ENCODE data around the gene RAB3D. TPM values are rescaled to one million over a fixed set of nuclear protein-coding genes. Genes with fewer than 3 reads are reported as not detected.

The RAB3D gene
- total and polyA plus RNA-seq, 7 experiments from 2014 or later = 1.4 to 38.2 (median 8.0) TPM

DNA sequence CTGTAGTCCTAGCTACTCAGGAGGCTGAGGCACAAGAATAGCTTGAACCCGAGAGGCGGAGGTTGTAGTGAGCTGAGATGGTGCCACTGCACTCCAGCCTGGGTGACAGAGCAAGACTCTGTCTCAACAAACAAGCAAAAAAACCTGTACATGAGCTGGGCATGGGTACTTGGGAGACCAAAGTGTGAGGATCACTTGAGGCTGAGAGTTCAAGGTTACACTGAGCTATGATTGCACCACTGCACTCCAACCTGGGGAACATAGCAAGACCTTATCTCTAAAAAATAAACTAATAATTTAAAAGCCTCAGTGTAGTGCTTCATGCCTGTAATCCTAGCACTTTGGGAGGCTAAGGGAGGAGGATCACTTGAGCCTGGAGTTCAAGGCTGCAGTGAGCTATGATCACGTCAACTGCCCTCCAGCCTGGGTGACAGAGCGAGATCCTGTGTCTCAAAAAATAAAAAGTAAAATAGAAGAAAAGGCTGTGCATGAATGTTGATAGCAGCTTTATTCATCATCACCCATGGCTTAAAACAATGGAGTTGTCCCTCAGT lies 64.8 kb downstream of the RAB3D start:
- peaks cover 0 to 3% (median 0%) of the 10 kb centered on the region in 5 donors for H3K36me3 Mint-ChIP-seq
- H3K4me1 Mint-ChIP-seq = peaks cover 4 to 10% (median 5%) of the 10 kb centered on the region in 7 donors
- no peak overlapping the region for H3K27ac Mint-ChIP-seq
- H3K36me3 ChIP-seq (ENCODE audit: control insufficient read depth in 2 of 3, insufficient read depth in 3 of 3, low read length in 3 of 3) = no peaks in the 10 kb centered on the region
- ATAC-seq = no peak
- no peak overlapping the region for H3K4me3 Mint-ChIP-seq
- intact Hi-C loops (cut with micrococcal nuclease) = no loop called here
- no peaks in the 10 kb centered on the region for H3K27me3 ChIP-seq (ENCODE audit: control insufficient read depth in 2 of 2, insufficient read depth in 2 of 2, low read length in 2 of 2)
- peaks cover 0 to 20% (median 0%) of the 10 kb centered on the region in 3 experiments for H3K9me3 ChIP-seq (ENCODE audit: control insufficient read depth in 2 of 3, low read length in 3 of 3)
- no peak for DNase-seq
- peaks cover 0 to 22% (median 9%) of the 10 kb centered on the region in 11 donors for H3K9me3 Mint-ChIP-seq
- H3K4me3 ChIP-seq (ENCODE audit: low read length) = no peak overlapping the region
- peaks cover 6% of the 10 kb centered on the region in 2 donors for H3K4me1 ChIP-seq (ENCODE audit: control insufficient read depth in 2 of 2, insufficient read depth in 2 of 2, low read length in 2 of 2)
- H3K27ac ChIP-seq (ENCODE audit: low read depth, low read length) = no peak overlapping the region
- ChIA-PET POLR2A (no interaction called here), CTCF (interaction anchor here (0.6 kb wide), 1 partner anchor 18 kb away, joined by 4 read pairs; no protein-coding TSS in a partner anchor)
- peaks cover 20 to 68% (median 27%) of the 10 kb centered on the region in 5 donors for H3K27me3 Mint-ChIP-seq

DNA sequence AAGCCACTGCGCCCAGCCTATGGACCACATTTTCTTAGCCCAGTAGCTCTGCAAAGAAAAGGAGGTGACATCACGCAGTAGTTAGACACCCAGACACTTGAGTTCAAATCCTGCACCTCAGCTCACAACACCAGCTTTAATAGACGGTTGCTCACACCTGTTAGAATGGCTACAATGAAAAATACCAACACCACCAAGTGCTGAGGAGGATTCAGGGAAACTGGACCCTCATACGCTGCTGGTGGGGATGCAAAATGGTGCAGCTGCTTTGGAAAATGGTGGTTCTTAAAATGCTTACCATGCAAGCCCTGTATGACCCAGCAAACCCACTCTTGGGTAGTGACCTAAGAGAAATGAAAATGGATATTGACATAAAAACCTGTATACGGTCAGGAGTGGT lies 65.5 kb downstream of the RAB3D start:
- Histone ChIP-seq H3K9me3 (ENCODE audit: control insufficient read depth in 2 of 3, low read length in 3 of 3) (peaks cover 0 to 14% (median 0%) of the 10 kb centered on the region in 3 experiments), H3K4me1 (ENCODE audit: control insufficient read depth in 2 of 2, insufficient read depth in 2 of 2, low read length in 2 of 2) (peaks cover 0 to under 1% of the 10 kb centered on the region in 2 donors), H3K4me3 (ENCODE audit: low read length) (no peak overlapping the region), H3K27me3 (ENCODE audit: control insufficient read depth in 2 of 2, insufficient read depth in 2 of 2, low read length in 2 of 2) (no peaks in the 10 kb centered on the region), H3K27ac (ENCODE audit: low read depth, low read length) (no peak overlapping the region), H3K36me3 (ENCODE audit: control insufficient read depth in 2 of 3, insufficient read depth in 3 of 3, low read length in 3 of 3) (no peaks in the 10 kb centered on the region)
- intact Hi-C loops (cut with micrococcal nuclease) = no loop called here
- ATAC-seq = no peak
- H3K4me3 Mint-ChIP-seq = no peak overlapping the region
- H3K36me3 Mint-ChIP-seq = peaks cover 0 to 3% (median 0%) of the 10 kb centered on the region in 5 donors
- H3K9me3 Mint-ChIP-seq = peaks cover 0 to 17% (median 7%) of the 10 kb centered on the region in 11 donors
- peaks cover 26 to 70% (median 32%) of the 10 kb centered on the region in 5 donors for H3K27me3 Mint-ChIP-seq
- H3K27ac Mint-ChIP-seq = no peak overlapping the region
- ChIA-PET CTCF (interaction anchor here (0.6 kb wide), 1 partner anchor 19 kb away, joined by 4 read pairs; no protein-coding TSS in a partner anchor), POLR2A (no interaction called here)
- no peak for DNase-seq
- peaks cover 0 to 5% (median 0%) of the 10 kb centered on the region in 7 donors for H3K4me1 Mint-ChIP-seq

DNA sequence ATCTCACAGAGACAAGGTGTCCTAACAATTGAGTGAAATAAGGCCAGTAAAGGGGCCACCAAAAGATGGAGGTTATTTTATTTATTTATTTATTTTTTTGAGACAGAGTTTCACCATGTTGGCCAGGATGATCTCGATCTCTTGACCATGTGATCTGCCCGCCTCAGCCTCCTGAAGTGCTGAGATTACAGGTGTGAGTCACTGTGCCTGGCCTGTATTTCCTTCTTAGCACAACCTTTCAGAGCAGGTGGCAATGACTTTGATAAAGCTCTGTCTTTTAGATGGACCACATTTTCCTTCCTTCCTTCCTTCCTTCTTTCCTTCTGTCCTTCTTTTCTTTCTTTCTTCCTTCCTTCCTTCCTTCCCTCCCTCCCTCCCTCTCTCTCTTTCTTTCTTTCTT lies 66.2 kb downstream of the RAB3D start:
- Mint-ChIP-seq H3K9me3 (peaks cover 0 to 12% (median 5%) of the 10 kb centered on the region in 11 donors), H3K4me3 (no peak overlapping the region), H3K36me3 (peaks cover 0 to 3% (median 0%) of the 10 kb centered on the region in 5 donors), H3K4me1 (peaks cover 0 to 5% (median 0%) of the 10 kb centered on the region in 7 donors), H3K27ac (peak overlapping the region in 1 of 9 donors; percentile 65), H3K27me3 (peaks cover 32 to 73% (median 37%) of the 10 kb centered on the region in 5 donors)
- CTCF ChIA-PET = no interaction called here
- Histone ChIP-seq H3K4me3 (ENCODE audit: low read length) (no peak overlapping the region), H3K27me3 (ENCODE audit: control insufficient read depth in 2 of 2, insufficient read depth in 2 of 2, low read length in 2 of 2) (no peaks in the 10 kb centered on the region), H3K27ac (ENCODE audit: low read depth, low read length) (no peak overlapping the region), H3K36me3 (ENCODE audit: control insufficient read depth in 2 of 3, insufficient read depth in 3 of 3, low read length in 3 of 3) (no peaks in the 10 kb centered on the region), H3K4me1 (ENCODE audit: control insufficient read depth in 2 of 2, insufficient read depth in 2 of 2, low read length in 2 of 2) (no peaks in the 10 kb centered on the region), H3K9me3 (ENCODE audit: control insufficient read depth in 2 of 3, low read length in 3 of 3) (peaks cover 0 to 7% (median 0%) of the 10 kb centered on the region in 3 experiments)
- DNase-seq = no peak
- POLR2A ChIA-PET = no interaction called here
- no peak for ATAC-seq
- intact Hi-C loops (cut with micrococcal nuclease) = no loop called here

Other genes with a start within 250 kb of the RAB3D start
- gene SPC24, start 183.9 kb downstream of the RAB3D start, total RNA-seq = 10 to 100 TPM in 1 of 5 experiments, 1 to 10 TPM in 2, under 1 TPM in 2; 0.56 to 45.4 (median 1.9) TPM
- under 1 TPM in 1 of 2 donors, not detected in 1; 0.33 TPM for gene SPC24, start 183.9 kb downstream of the RAB3D start, polyA plus RNA-seq
- gene KANK2, start 142.1 kb downstream of the RAB3D start, total RNA-seq = 1 to 10 TPM in 1 of 5 experiments, under 1 TPM in 4; 0.32 to 2.9 (median 0.53) TPM
- not detected for gene KANK2, start 142.1 kb downstream of the RAB3D start, polyA plus RNA-seq
- gene ANGPTL8, start 100.0 kb downstream of the RAB3D start, total RNA-seq = not detected
- not detected for gene ANGPTL8, start 100.0 kb downstream of the RAB3D start, polyA plus RNA-seq
- 1 to 10 TPM in 2 of 5 experiments, under 1 TPM in 1, not detected in 2; 0.73 to 5.2 (median 1.5) TPM for gene DOCK6, start 77.1 kb downstream of the RAB3D start, total RNA-seq
- not detected for gene DOCK6, start 77.1 kb downstream of the RAB3D start, polyA plus RNA-seq
- not detected for gene TSPAN16, start 43.5 kb downstream of the RAB3D start, total RNA-seq
- not detected for gene TSPAN16, start 43.5 kb downstream of the RAB3D start, polyA plus RNA-seq
- 10 to 100 TPM; 19.5 to 36.7 (median 29.5) TPM for gene TMEM205, start 6.6 kb upstream of the RAB3D start, total RNA-seq
- 10 to 100 TPM; 66.7 to 81.0 TPM for gene TMEM205, start 6.6 kb upstream of the RAB3D start, polyA plus RNA-seq
- 10 to 100 TPM; 17.6 to 87.4 (median 84.3) TPM for gene CCDC159, start 6.9 kb upstream of the RAB3D start, total RNA-seq
- gene CCDC159, start 6.9 kb upstream of the RAB3D start, polyA plus RNA-seq = 10 to 100 TPM in 1 of 2 donors, 1 to 10 TPM in 1; 10.0 to 19.6 TPM
- 10 to 100 TPM in 4 of 5 experiments, 1 to 10 TPM in 1; 2.6 to 31.0 (median 13.7) TPM for gene PLPPR2, start 15.8 kb upstream of the RAB3D start, total RNA-seq
- gene PLPPR2, start 15.8 kb upstream of the RAB3D start, polyA plus RNA-seq = 1 to 10 TPM in 1 of 2 donors, under 1 TPM in 1; 0.92 to 1.0 TPM
- gene SWSAP1, start 35.0 kb upstream of the RAB3D start, total RNA-seq = 1 to 10 TPM; 3.4 to 4.2 (median 4.0) TPM
- gene SWSAP1, start 35.0 kb upstream of the RAB3D start, polyA plus RNA-seq = 1 to 10 TPM; 5.9 to 7.3 TPM
- gene EPOR, start 44.7 kb upstream of the RAB3D start, total RNA-seq = 1 to 10 TPM; 5.1 to 9.5 (median 8.4) TPM
- 10 to 100 TPM in 1 of 2 donors, 1 to 10 TPM in 1; 5.9 to 14.8 TPM for gene EPOR, start 44.7 kb upstream of the RAB3D start, polyA plus RNA-seq
- gene RGL3, start 79.7 kb upstream of the RAB3D start, total RNA-seq = not detected
- gene RGL3, start 79.7 kb upstream of the RAB3D start, polyA plus RNA-seq = not detected
- gene ODAD3, start 95.5 kb upstream of the RAB3D start, total RNA-seq = not detected
- gene ODAD3, start 95.5 kb upstream of the RAB3D start, polyA plus RNA-seq = not detected
- 100 to 1,000 TPM; 254 to 332 (median 288) TPM for gene PRKCSH, start 96.0 kb upstream of the RAB3D start, total RNA-seq
- 10 to 100 TPM; 30.6 to 53.9 TPM for gene PRKCSH, start 96.0 kb upstream of the RAB3D start, polyA plus RNA-seq
- gene ELAVL3, start 141.4 kb upstream of the RAB3D start, total RNA-seq = under 1 TPM in 1 of 5 experiments, not detected in 4; 0.19 TPM
- not detected for gene ELAVL3, start 141.4 kb upstream of the RAB3D start, polyA plus RNA-seq
- 10 to 100 TPM; 10.0 to 23.9 (median 22.0) TPM for gene ZNF653, start 166.2 kb upstream of the RAB3D start, total RNA-seq
- gene ZNF653, start 166.2 kb upstream of the RAB3D start, polyA plus RNA-seq = 1 to 10 TPM; 1.7 to 4.6 TPM
- gene ECSIT, start 189.5 kb upstream of the RAB3D start, total RNA-seq = 10 to 100 TPM; 25.8 to 50.3 (median 32.5) TPM
- gene ECSIT, start 189.5 kb upstream of the RAB3D start, polyA plus RNA-seq = 10 to 100 TPM; 36.0 to 46.2 TPM
- gene CNN1, start 199.2 kb upstream of the RAB3D start, total RNA-seq = not detected
- not detected for gene CNN1, start 199.2 kb upstream of the RAB3D start, polyA plus RNA-seq
- 10 to 100 TPM; 34.0 to 59.8 (median 41.9) TPM for gene ELOF1, start 219.6 kb upstream of the RAB3D start, total RNA-seq
- gene ELOF1, start 219.6 kb upstream of the RAB3D start, polyA plus RNA-seq = 10 to 100 TPM; 80.0 to 95.5 TPM
- 10 to 100 TPM; 17.4 to 29.6 (median 23.9) TPM for gene ACP5, start 238.0 kb upstream of the RAB3D start, total RNA-seq
- gene ACP5, start 238.0 kb upstream of the RAB3D start, polyA plus RNA-seq = 10 to 100 TPM; 14.7 to 21.5 TPM

Measured in naive thymus-derived CD4-positive, alpha-beta T cell (primary cell).